ENCODE data around the gene PDLIM7.

PDLIM7 gene

GRCh38 chr5:177494346-177495195, 2.8 kb downstream of the PDLIM7 start:
- no peaks in the 10 kb centered on the region for H3K9me3 ChIP-seq (ENCODE audit: severe bottlenecking)
- H3K36me3 ChIP-seq = peaks cover 14% of the 10 kb centered on the region
- peak; percentile 43 for DNase-seq
- no peak overlapping the region for H3K4me3 ChIP-seq (ENCODE audit: low read depth, low read length)
- peak; percentile 42 for TF ChIP-seq CTCF (IDR thresholded peaks at IDR 0.05; ENCODE audit: low read depth, low read length)
- no peaks in the 10 kb centered on the region for H3K27me3 ChIP-seq (ENCODE audit: insufficient read depth, low read depth, severe bottlenecking)
- H3K27ac ChIP-seq = no peak overlapping the region

GRCh38 chr5:177493795-177494345, 3.5 kb downstream of the PDLIM7 start:
- DNase-seq = no peak
- Histone ChIP-seq H3K27ac (no peak overlapping the region), H3K27me3 (ENCODE audit: insufficient read depth, low read depth, severe bottlenecking) (no peaks in the 10 kb centered on the region), H3K4me3 (ENCODE audit: low read depth, low read length) (no peak overlapping the region), H3K9me3 (ENCODE audit: severe bottlenecking) (no peaks in the 10 kb centered on the region), H3K36me3 (peaks cover 14% of the 10 kb centered on the region)
- no peak for TF ChIP-seq CTCF (IDR thresholded peaks at IDR 0.05; ENCODE audit: low read depth, low read length)

GRCh38 chr5:177492841-177493240, 4.6 kb downstream of the PDLIM7 start:
- H3K27ac ChIP-seq = no peak overlapping the region
- H3K9me3 ChIP-seq (ENCODE audit: severe bottlenecking) = no peaks in the 10 kb centered on the region
- no peak overlapping the region for H3K4me3 ChIP-seq (ENCODE audit: low read depth, low read length)
- H3K27me3 ChIP-seq (ENCODE audit: insufficient read depth, low read depth, severe bottlenecking) = no peaks in the 10 kb centered on the region
- H3K36me3 ChIP-seq = peaks cover 17% of the 10 kb centered on the region
- no peak for DNase-seq
- TF ChIP-seq CTCF (IDR thresholded peaks at IDR 0.05; ENCODE audit: low read depth, low read length) = no peak

- no peaks in the 10 kb centered on the region for H3K9me3 ChIP-seq (ENCODE audit: severe bottlenecking)
- no peak overlapping the region for H3K4me3 ChIP-seq (ENCODE audit: low read depth, low read length)
- no peak for TF ChIP-seq CTCF (IDR thresholded peaks at IDR 0.05; ENCODE audit: low read depth, low read length)
- H3K36me3 ChIP-seq = peaks cover 20% of the 10 kb centered on the region
- no peaks in the 10 kb centered on the region for H3K27me3 ChIP-seq (ENCODE audit: insufficient read depth, low read depth, severe bottlenecking)
- no peak for DNase-seq
- H3K27ac ChIP-seq = no peak overlapping the region
Measured at GRCh38 chr5:177491983-177492746, 5.2 kb downstream of the PDLIM7 start.

- H3K36me3 ChIP-seq = peaks cover 20% of the 10 kb centered on the region
- TF ChIP-seq CTCF (IDR thresholded peaks at IDR 0.05; ENCODE audit: low read depth, low read length) = peak; percentile 88
- DNase-seq = peak; percentile 81
Measured at GRCh38 chr5:177491429-177491945, 5.9 kb downstream of the PDLIM7 start.

More at GRCh38 chr5:177491429-177491945, 5.9 kb downstream of the PDLIM7 start:
- Histone ChIP-seq H3K27ac (peak overlapping the region; percentile 44; the same call in 1 of the 2 replicates), H3K27me3 (ENCODE audit: insufficient read depth, low read depth, severe bottlenecking) (no peaks in the 10 kb centered on the region), H3K9me3 (ENCODE audit: severe bottlenecking) (no peaks in the 10 kb centered on the region), H3K4me3 (ENCODE audit: low read depth, low read length) (no peak overlapping the region)
